ENCODE measurements around the gene PRR5L.
A peak's percentile ranks its signal among the peaks of the same experiment; 100 is the strongest.
"Not testable (repeated sequence)": the region's sequence is repeated elsewhere in the genome, so short reads cannot be mapped to it uniquely, and the experiment has no call there.

Gene PRR5L

GRCh38 chr11:36281850-36282249, 14.2 kb upstream of the PRR5L start:
- no peak for DNase-seq

DNA sequence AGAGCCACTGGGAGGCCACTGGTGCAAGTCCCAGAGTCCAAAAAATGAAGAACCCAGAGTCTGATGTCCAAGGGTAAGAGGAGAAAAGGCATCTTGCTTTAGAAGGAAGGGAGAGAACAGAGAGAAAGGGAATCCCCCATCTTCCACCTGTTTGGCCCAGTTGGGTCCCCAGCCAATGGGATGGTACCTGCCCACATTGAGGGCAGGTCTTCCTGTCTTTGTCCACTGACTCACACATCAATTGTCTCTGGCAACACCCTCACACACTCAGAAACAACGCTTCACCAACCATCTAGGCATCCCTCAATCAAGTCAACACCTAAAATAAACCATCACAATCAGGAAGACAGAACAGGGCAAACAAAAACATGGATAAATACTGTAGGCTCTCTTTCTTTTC, 13.2 kb upstream of the PRR5L start:
- DNase-seq = no peak

GRCh38 chr11:36288442-36289225, 7.5 kb upstream of the PRR5L start:
- DNase-seq = no peak

- DNase-seq = peak; percentile 87 to 91
Observed at GRCh38 chr11:36289226-36289852, 6.7 kb upstream of the PRR5L start, which contains the start of gene COMMD9. Gene COMMD9, minus strand, starts transcription at chr11:36289424. Its CDS starts 12 bp downstream, at chr11:36289412.

- DNase-seq = peak in 1 of 2 experiments; percentile 23
Observed at GRCh38 chr11:36292311-36292722, 3.8 kb upstream of the PRR5L start.

GRCh38 chr11:36296884-36297543, 926 bp downstream of the PRR5L start:
- no peak for DNase-seq

DNA sequence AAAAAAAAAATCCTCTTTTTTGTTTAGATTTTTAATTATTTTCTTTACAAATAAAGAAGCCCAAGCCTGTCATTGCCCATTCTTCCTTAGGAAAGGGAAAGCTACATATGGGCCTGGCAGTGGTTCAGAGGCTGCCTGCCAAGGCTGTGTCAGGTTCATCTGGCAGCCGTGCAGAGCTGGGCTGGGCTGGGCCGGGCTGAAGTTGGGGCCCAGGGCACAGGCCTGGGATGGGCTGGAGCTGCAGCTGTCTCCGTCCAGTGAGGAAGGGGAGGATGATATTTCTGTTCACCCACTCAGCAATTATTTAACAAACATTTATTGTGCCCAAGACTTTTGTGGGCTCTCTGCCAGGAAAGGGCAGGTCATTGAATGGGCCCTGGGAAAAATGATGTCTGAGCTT, 4.6 kb downstream of the PRR5L start:
- DNase-seq = no peak

DNA sequence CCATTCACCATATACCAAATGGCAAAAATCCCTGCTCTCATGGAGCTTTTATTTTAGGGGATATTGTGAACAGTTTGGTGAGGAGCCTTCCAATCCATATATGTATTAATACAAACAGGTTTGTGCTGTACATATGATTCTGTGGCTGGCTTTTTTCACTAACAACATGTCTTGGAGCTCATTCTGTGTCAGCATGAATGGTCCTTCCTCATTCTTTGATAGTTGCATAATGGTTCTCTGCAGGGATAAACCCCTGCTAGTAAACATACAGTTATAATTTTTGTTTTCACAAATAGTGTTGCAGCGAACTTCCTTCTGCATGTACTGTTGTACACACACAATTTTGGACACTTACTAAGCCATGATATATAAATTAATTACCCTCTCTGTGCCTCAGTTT, 8.3 kb downstream of the PRR5L start:
- DNase-seq = no peak

GRCh38 chr11:36305047-36305446, 9.0 kb downstream of the PRR5L start:
- no peak for DNase-seq

DNA sequence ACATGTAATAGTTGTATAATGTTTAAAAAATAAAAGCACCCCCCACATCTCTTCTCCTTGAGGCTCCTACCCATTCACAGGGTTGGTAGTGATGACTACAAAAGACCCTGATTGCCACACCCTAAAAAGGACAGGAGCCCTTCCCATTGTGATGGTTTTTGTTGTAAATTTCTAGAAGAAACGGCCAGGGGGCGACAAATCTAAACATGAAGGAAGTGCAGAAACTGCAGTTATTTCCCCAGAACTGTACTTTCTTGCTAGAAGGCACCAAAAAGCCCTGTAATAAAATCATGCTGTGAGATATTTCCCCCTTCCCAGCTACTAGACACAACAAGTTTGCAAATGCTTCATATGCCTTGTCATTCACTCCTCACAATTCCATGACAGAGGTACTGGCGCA, 10.8 kb downstream of the PRR5L start:
- DNase-seq = peak in 1 of 2 experiments; percentile 30

DNA sequence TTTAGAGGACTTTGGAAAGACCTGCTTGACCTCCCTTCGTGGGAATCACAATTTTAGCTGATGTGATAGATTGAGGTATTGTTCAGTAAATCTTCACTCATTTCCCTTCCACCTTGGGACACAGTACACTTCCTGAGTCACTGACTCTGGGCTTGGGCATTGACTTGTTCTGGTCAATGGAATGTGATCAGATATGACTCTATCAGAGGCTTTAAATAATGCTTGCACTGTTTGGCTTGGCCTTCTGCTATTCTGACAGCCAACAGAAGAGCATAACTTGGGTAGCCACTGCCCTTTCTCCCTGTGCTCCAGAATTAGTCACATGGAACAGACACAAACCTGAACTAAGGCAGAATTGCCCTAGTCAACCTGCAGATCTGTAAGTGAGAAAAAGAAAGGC, 12.5 kb downstream of the PRR5L start:
- no peak for DNase-seq

DNA sequence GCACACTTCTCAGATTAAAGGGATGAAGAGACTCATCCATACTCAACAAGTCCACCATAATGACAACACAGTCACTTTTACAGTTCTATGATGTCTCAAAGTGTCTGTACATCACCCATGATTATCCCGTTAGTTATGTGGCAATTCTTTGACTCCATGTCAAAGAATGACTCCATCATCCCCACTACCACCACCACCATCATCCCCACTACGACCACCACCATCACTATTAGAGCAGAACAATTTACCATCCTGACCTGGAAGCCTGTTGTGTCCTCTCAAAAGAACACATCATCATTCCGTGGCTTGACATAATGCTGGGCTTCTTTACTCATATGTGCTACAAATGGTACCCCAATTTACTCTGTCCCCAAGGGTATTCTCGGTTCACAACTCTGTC, 13.7 kb downstream of the PRR5L start:
- no peak for DNase-seq

- DNase-seq = peak; percentile 96 to 97
Observed at GRCh38 chr11:36311926-36312595, 16.0 kb downstream of the PRR5L start.

DNA sequence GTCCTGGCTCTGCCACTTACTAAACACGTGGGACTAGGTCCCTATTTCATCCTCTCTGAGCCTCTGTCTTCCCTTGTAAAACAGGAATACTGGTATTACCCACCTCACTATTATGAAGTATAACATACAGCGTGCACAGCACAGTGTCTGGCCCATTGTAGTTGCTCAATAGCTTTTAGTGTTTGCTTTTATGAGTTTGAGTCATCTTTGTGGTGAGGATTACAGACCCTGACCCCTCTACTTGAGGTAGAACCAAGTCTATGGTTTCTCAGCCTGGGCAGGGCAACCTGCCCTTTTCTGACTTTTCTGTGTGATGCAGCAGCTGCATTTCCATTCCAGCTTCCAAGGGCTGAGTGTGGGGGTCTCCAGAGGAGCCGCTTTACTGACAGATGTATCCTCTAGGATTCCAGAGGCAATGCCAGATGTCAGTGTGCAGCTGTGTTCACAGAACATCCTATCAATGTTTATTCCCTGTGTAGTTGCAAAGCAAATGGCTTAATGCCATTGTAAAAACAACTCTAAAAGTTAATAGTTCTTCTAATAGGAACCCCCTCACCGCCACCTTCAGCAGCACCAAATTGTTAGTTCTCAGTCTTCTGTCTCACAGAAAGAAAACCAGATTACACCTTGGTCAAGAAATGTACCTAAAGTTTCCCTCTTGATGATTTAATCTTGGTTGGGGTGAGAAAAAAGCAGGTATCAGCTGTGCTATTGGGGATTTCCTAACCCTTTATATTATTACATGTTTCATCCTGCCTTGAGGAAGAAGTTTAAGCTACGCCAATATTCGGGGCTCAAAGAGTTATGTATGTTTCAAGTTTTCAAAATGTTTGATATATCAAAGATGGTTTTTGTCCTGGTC, 16.8 kb downstream of the PRR5L start:
- DNase-seq = peak in 1 of 2 experiments; percentile 41

DNA sequence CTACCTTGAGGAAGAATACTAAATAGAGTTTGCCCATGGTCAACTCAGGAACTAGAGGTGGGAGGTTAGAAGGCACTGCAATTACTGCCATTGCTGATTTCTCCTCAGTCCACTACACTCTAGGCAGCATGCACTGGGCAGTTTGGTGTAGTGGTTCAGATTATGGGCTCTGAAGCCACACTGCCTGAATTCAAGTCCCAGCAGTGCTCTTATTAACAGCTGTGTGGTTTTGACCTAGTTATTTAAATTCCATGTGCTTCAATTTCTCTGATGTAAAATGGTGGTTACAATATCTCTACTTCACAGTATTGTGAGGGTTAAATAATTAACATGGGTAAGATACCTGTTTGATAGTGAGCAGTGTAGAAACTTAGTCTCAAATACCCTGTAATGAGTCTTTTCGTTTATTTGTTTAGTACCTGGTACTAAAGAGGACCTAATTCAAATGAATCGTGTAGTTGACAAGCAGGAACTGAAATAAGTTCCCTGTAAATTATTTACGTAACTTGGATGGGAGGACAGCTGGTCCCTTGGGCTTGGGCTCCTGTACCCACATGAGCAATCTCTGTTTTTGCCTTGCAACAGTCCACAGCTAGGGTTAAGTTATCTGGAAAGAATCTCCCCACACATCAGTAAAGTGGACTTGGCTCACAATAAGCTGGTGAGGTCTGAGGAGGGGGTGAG, 17.8 kb downstream of the PRR5L start:
- DNase-seq = no peak

GRCh38 chr11:36314434-36314767, 18.3 kb downstream of the PRR5L start:
- DNase-seq = no peak

DNA sequence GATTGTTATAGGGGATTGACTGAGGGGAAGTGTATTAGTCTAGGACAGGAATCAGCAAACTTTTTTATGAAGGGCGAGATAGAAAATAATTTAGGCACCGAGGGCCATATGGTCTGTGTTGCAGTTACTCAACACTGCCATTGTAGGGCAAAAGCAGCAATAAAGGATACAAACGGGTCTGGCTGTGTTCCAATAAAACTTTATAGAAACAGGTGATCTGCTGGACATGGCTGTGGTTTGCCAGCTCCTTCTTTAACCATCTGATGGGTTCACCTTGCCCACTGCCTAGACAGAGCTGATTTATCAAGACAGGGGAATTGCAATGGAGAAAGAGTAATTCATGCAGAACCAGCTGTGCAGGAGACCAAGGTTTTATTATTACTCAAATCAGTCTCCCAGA, 20.0 kb downstream of the PRR5L start:
- peak in 1 of 2 experiments; percentile 42 for DNase-seq

GRCh38 chr11:36317992-36318391, 21.9 kb downstream of the PRR5L start:
- no peak for DNase-seq

DNA sequence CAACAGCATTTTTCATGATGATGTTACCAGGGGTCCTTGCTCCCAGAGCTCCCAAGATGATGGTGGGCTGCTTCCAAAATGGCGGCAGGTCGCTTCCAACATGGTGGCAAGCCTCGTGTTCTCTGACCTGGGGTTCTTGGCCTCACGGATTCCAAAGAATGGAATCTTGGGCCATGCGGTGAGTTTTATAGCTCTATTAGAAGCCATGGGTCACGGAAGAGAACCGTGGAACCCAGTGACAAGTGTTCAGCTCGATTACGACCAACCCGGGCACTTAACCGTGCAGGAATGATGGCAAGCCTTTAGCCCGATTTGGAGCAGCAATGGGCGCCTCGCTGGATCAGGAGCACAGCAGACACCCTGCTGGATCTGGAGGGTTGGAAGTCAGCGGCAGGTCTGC, 28.9 kb downstream of the PRR5L start:
- DNase-seq = not testable (repeated sequence)

DNA sequence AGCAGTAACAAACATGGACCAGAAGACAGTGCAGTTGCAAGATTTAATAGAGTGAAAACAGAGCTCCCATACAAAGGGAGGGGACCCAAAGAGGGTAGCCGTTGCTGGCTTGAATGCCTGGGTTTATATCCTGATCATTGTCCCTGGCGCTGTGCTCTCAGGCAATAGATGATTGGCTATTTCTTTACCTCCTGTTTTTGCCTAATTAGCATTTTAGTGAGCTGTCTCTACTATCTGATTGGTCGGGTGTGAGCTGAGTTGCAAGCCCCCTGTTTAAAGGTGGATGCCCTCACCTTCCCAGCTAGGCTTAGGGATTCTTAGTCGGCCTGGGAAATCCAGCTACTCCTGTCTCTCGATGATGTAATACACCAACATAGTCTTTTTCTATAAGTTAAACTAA, 29.3 kb downstream of the PRR5L start:
- not testable (repeated sequence) for DNase-seq

- no peak for DNase-seq
Observed at GRCh38 chr11:36326524-36327419, 30.7 kb downstream of the PRR5L start.

All from NCI-H524 (cell line).